Left forelimb (tissue), 1 donor: Measurements from ENCODE around the gene PPP2R2B.

Source experiments
- DNase-seq: peaks from one replicate; pipeline ENCODE4 v3.0.0-alpha.2; 2018; ENCODE audit warnings: low spot score

Gene PPP2R2B

DNA sequence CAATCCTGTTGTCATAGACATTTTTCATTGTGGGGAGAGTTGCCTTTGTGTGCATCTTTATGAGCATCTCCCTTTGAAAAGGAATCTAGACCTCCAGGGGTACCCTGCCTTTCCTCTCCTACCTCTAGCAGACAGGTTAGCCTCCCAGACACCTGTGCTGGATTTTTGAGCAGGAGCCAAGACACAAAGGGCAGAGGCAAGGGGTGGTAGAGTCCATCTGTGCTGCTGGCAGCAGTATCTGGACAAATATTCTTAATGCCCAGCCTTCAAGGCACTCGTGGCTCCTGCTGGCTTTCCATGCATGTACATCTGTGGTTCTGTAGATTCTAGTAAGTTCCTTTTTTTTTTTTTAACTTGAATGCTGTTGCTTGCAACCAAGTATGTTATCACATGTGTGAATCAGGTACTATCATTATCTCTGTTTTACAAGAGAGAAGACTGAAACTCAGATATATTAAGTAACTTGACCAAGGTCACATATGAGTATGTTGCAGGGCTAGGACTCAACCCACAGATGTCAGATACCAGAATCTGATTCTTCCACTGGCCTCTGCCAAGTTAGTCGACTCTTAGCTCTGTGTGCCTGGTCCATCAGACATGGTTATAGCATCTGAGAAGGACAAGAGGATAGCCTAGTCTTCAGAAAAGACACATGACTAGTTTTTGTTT is 329.6 kb downstream of the PPP2R2B start:
- no peak for DNase-seq

DNA sequence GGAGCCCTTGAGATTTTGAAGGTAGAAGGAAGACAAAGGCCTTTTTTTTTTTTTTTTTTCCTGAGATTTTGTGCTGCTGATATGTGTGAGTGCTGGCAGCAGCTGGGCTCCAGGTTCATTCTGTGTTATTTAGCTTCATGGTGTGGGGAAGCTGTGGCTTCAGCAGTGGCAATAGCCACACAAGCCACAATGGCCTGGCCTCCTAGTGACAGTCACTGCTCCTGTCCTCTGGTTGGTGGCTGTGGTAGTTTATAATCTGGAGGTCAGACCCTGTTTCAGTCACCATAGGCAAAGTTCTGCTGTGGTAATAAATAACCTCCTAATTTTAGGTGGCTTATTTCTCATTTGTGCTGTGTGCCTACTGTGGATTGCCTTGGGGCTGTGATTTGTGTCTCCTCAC is 334.3 kb downstream of the PPP2R2B start:
- DNase-seq = no peak

DNA sequence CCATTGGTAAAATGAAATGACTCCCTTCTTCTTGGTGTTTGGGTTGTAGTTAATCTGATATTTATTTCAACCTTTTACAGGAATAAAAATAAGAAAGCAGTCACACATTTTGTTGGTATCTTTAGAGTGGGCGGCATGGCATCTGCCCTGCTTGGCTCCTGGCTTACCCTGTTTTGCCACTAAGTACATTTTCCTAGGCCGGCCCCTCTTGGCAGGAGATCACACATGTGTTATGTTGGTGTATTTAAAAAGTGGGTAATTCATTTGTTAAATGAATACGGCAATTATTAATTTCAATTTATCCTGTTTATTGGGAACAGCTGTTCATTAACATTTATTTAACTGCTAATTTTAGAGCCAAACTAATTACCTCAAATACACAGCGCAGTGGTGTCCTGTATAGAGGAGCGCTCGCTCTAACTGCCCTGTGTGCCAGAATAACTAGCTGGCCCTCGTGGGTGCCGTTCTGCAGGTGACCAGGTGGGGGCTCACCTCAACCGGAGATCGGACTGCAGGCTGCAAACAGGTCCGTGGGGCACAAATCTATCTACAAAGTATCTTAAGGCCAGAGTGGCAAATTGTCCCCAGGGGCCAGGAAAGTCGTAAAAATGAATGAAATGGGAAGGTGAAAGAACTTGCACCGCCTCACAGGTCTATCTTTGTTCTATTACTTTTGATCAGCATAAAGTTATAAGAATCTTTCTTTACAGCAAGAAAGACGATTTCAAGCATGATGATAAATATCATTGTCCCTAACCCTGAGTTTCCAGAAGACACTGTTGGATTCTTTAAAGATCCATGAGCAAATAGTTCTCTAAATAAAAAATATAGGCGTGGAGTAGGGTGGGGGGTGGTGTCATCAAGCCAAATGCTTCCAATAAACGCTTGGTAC is 336.4 kb downstream of the PPP2R2B start:
- peak; percentile 69 for DNase-seq

DNA sequence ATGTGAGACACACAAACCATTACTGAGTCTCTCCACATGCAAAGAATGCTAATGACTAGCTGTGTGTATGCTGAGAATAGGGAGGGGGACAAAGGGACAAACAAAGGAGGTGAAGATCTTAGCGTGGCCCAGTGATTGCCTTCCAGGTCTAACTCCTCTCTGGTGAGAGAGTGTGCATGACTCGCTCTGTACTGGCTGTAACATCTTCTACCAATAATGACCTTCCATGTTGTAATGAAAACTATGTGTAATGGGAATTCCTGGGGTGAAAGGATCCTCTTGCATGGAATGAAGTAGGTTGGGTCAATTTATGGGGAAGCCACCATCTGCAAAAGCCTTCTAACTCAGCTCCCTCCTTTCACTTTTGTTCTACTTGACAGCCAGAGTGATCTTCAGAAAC is 338.1 kb downstream of the PPP2R2B start:
- no peak for DNase-seq

DNA sequence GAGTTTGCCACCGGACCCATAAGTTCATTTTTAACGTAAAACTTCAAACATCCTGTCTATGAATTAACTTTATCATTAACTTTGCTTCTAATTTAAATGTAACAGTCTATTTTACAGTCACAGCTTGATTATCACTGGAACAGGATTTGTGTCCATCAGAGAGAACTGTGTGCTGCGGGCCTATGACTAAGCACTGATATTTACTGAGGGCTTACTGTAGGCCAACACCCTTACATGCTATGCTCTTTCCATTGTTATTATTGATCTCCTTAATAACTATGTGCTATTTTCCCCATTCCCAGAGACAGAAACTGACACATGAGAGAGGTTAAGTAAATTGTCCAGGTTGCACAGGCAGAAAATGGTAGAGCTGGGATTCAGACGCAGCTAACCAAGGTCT is 338.6 kb downstream of the PPP2R2B start:
- DNase-seq = no peak

DNA sequence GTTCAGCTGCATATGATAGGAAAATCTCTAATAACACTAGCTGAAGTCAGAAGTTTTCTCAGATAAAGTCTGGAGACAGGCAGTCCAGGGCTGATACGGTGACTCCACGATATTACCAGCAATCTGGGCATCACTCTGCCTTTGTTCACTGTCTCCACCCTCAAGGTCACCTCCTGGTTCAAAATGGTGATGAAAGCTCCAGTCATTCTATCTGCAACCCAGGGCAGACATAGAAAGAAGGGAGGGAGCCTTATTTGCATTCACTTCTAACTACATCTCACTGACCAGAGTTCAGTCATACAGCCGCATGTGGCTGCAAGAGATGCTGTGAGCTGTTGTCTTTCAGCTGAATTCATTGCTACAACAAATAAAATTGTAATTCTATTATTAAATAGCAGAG is 340.1 kb downstream of the PPP2R2B start:
- DNase-seq = no peak

DNA sequence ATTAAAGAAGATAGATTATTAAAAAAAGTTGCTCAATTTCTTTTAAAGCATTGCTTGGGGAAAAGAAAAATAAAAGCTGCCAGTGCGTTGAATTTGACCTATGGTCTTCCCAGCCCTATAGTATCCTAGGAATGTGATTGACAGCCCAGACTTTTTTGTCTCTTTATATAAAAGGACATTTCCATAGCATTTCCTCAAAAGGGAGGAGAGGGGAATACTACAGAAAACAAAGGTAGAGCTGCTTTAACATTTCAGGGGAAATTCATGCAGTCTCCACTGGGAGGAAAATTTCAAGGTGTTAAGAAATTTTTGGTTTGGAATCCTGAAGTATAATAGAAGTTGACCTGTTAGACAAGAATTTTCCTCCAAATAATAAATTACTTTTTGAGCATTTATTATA is 344.7 kb downstream of the PPP2R2B start:
- no peak for DNase-seq

DNA sequence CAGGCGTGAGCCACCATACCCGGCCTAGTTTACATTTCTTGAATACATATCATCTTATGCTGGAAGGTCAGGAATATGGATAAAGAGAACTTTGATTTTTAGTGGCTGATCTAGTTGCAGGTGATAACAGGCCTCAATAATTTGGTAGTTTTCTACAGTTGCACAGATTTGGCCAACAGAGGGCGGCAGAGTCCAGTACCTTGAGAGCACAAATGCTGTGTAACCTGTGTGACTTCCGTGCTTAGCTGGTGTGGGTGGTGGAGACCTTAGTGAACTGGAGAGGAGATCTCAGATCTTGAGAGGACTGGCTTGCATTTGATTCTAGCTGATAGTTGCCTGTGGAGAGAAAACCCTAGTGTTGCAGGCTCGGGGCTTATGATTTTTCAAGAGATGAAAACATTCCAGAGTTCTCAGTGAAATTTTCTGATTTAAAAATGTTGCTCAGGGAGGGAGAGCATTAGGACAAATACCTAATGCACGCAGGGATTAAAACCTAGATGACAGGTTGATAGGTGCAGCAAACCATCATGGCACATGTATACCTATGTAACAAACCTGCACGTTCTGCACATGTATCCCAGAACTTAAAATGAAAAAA is 345.2 kb downstream of the PPP2R2B start:
- DNase-seq = no peak
